ENCODE measurements around the gene GDPD1. TPM values are rescaled to one million over a fixed set of nuclear protein-coding genes. Genes with fewer than 3 reads are reported as not detected.
A peak's percentile ranks its signal among the peaks of the same experiment; 100 is the strongest.

The GDPD1 gene
- total and polyA plus RNA-seq, 9 of the 15 experiments (the other 6 are each of a cell fraction or from before 2014, with no cell fraction given): 5.7 to 15.2 (median 9.3) TPM

DNA sequence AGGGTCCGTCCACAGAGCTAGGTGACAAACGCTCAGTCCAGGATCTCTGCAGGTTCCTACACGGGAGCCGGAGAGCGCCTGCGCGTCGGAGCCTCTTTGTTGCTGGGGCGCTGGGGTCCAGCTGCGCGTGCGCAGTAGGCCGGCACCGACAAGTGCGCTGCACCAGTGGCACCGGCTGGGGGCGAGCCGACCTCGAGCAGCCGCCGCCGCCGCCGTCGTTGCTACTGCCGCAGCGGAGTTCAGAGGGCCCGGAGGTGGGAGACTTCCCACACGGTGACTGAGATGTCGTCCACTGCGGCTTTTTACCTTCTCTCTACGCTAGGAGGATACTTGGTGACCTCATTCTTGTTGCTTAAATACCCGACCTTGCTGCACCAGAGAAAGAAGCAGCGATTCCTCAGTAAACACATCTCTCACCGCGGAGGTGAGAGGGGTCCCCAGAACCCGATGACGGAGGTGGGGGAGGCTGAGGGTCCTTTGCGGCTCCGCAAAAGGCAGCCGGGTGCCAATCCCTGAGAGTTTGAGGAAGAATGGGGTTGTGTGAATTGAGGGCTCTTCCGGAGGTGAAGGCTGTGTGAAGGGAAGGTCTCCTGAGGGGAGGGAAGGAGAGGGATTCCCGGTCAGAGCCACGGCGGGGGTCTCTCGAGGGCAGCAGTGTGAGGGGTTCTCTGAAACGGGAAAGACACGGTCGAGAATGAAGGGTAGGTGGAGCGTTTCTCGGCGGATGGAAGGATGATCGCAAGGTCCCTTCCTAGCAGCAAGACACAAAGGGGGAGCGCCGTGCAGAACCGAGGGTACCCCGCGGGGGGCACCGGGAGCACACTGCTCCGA lies at the start of gene GDPD1 (continued):
- TF ChIP-seq, protein P1, sequence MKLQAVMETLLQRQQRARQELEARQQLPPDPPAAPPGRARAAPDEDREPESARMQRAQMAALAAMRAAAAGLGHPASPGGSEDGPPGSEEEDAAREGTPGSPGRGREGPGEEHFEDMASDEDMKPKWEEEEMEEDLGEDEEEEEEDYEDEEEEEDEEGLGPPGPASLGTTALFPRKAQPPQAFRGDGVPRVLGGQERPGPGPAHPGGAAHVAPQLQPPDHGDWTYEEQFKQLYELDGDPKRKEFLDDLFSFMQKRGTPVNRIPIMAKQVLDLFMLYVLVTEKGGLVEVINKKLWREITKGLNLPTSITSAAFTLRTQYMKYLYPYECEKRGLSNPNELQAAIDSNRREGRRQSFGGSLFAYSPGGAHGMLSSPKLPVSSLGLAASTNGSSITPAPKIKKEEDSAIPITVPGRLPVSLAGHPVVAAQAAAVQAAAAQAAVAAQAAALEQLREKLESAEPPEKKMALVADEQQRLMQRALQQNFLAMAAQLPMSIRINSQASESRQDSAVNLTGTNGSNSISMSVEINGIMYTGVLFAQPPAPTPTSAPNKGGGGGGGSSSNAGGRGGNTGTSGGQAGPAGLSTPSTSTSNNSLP (IDR thresholded peaks at IDR 0.05; ENCODE audit: borderline replicate concordance, low read depth, low read length): no peak
- TF ChIP-seq, protein P2, sequence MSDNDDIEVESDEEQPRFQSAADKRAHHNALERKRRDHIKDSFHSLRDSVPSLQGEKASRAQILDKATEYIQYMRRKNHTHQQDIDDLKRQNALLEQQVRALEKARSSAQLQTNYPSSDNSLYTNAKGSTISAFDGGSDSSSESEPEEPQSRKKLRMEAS (CRISPR knock-in tag; IDR thresholded peaks at IDR 0.05): peak; percentile 57; the same call in 1 of the 2 replicates
- TF ChIP-seq HSF4 (CRISPR knock-in tag; IDR thresholded peaks at IDR 0.05; ENCODE audit: borderline replicate concordance) (no peak), HDAC6 (IDR thresholded peaks at IDR 0.05; ENCODE audit: low read depth, low read length) (no peak), MTA3 (IDR thresholded peaks at IDR 0.05; ENCODE audit: borderline replicate concordance) (peak; percentile 63; the same call in 1 of the 2 replicates), YBX1 (IDR thresholded peaks at IDR 0.05) (no peak), RHOXF2B (CRISPR knock-in tag; conservative IDR thresholded peaks at IDR 0.05) (no peak), ZNF408 (CRISPR knock-in tag; IDR thresholded peaks at IDR 0.05; ENCODE audit: low read depth) (no peak), NFE2 (IDR thresholded peaks at IDR 0.05; ENCODE audit: low read depth) (no peak), NR2C1 (IDR thresholded peaks at IDR 0.05) (0 out of 2 replicates have a peak, but pooled peaks have one; percentile 31), NR2C1 (tag; IDR thresholded peaks at IDR 0.05) (peak; percentile 46; the same call in 1 of the 2 replicates), HNRNPL (IDR thresholded peaks at IDR 0.05; ENCODE audit: low read depth, low read length) (no peak), ZNF586 (CRISPR knock-in tag; conservative IDR thresholded peaks at IDR 0.05) (no peak), SAP30 (IDR thresholded peaks at IDR 0.05; ENCODE audit: borderline replicate concordance, insufficient read depth, low read depth, low read length, poor library complexity, severe bottlenecking) (no peak), NCOA1 (IDR thresholded peaks at IDR 0.05; ENCODE audit: low read depth) (no peak; the same call in none of the 2 replicates), ZBTB17 (CRISPR knock-in tag; IDR thresholded peaks at IDR 0.05) (no peak), SNIP1 (IDR thresholded peaks at IDR 0.05; ENCODE audit: low read depth) (no peak), TCFL5 (CRISPR knock-in tag; conservative IDR thresholded peaks at IDR 0.05) (no peak)
- TF ChIP-seq, protein P3, sequence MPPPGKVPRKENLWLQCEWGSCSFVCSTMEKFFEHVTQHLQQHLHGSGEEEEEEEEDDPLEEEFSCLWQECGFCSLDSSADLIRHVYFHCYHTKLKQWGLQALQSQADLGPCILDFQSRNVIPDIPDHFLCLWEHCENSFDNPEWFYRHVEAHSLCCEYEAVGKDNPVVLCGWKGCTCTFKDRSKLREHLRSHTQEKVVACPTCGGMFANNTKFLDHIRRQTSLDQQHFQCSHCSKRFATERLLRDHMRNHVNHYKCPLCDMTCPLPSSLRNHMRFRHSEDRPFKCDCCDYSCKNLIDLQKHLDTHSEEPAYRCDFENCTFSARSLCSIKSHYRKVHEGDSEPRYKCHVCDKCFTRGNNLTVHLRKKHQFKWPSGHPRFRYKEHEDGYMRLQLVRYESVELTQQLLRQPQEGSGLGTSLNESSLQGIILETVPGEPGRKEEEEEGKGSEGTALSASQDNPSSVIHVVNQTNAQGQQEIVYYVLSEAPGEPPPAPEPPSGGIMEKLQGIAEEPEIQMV (tag; conservative IDR thresholded peaks at IDR 0.05; ENCODE audit: low read depth): no peak
- TF ChIP-seq, protein P4, sequence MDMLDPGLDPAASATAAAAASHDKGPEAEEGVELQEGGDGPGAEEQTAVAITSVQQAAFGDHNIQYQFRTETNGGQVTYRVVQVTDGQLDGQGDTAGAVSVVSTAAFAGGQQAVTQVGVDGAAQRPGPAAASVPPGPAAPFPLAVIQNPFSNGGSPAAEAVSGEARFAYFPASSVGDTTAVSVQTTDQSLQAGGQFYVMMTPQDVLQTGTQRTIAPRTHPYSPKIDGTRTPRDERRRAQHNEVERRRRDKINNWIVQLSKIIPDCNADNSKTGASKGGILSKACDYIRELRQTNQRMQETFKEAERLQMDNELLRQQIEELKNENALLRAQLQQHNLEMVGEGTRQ (CRISPR knock-in tag; IDR thresholded peaks at IDR 0.05): no peak
- TF ChIP-seq, protein P5, sequence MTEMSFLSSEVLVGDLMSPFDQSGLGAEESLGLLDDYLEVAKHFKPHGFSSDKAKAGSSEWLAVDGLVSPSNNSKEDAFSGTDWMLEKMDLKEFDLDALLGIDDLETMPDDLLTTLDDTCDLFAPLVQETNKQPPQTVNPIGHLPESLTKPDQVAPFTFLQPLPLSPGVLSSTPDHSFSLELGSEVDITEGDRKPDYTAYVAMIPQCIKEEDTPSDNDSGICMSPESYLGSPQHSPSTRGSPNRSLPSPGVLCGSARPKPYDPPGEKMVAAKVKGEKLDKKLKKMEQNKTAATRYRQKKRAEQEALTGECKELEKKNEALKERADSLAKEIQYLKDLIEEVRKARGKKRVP (CRISPR knock-in tag; IDR thresholded peaks at IDR 0.05): no peak
- TF ChIP-seq, protein P6, sequence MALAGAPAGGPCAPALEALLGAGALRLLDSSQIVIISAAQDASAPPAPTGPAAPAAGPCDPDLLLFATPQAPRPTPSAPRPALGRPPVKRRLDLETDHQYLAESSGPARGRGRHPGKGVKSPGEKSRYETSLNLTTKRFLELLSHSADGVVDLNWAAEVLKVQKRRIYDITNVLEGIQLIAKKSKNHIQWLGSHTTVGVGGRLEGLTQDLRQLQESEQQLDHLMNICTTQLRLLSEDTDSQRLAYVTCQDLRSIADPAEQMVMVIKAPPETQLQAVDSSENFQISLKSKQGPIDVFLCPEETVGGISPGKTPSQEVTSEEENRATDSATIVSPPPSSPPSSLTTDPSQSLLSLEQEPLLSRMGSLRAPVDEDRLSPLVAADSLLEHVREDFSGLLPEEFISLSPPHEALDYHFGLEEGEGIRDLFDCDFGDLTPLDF (CRISPR knock-in tag; IDR thresholded peaks at IDR 0.05): no peak

Data from K562 (cell line).